Bone marrow (tissue), 2 donors: ENCODE data around the gene DNMT3B.
"Not testable (repeated sequence)": the region's sequence is repeated elsewhere in the genome, so short reads cannot be mapped to it uniquely, and the experiment has no call there.

Source experiments
- DNase-seq, 2 donors: peaks; one replicate each; lab custom pipeline; 2025; lab: John Stamatoyannopoulos, UW

DNMT3B gene

DNA sequence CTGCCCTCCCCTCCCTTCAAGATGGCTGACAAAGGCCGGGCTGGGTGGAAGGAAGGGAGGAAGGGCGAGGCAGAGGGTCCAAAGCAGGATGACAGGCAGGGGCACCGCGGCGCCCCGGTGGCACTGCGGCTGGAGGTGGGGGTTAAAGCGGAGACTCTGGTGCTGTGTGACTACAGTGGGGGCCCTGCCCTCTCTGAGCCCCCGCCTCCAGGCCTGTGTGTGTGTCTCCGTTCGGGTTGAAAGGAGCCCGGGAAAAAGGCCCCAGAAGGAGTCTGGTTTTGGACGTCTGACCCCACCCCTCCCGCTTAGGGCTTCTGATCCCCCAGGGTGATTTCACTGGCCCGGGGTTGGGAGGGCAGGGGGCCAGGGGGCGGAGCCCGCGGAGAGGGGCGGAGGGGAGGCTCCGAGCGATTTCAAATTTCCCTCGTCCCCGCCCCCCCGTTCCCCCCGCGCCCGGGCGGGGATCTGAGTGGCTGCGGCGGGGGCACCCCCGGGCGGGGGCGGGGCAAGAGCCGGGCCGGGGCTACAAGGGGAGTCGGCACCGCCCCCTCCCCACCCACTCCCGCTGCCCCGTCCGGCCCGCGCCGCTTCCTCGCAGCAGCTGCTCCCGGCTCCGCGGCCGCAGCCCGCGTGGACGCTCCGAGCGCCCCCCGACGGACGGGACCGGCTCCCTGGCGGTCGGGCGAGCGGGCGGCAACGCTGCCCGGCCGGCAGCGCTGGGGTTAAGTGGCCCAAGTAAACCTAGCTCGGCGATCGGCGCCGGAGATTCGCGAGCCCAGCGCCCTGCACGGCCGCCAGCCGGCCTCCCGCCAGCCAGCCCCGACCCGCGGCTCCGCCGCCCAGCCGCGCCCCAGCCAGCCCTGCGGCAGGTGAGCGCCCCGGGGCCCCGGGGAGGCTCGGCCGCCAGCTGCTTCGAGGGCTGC, at the start of gene DNMT3B:
Gene DNMT3B (plus strand): TSS at position 555 of the 923 bp plus-strand sequence. CDS start 17,939 bp downstream, outside the sequence.
- peak in 1 of 2 donors; percentile 77 for DNase-seq

DNA sequence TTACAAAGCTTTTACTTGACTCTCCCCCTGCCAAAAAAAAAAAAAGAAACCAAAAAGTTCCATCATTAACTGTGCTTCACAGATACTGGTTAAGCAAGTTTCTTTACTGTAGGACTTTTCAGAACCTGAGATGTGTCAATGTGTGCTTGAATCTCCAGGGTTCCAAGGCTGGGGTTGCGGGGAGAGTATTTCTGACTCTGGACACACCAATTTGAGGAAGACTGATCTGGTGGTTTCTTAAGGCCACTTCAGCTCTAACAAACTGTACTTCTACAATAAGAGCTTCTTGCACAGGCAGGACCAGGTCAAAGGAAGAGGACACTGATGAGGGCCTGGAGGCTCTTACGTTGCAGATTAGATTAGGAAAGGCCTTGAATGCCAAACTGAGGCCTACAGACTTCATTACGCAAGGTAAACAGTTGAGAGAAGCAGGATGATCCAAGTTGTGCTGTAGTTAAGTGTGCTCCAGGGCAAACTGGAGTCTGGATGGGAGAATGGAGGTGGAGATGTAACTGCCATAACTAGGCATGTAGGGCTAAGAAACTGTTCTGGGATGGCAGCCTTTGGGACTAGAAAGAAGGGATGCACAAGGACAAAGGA, 43.3 kb upstream of the DNMT3B start:
- no peak for DNase-seq

DNA sequence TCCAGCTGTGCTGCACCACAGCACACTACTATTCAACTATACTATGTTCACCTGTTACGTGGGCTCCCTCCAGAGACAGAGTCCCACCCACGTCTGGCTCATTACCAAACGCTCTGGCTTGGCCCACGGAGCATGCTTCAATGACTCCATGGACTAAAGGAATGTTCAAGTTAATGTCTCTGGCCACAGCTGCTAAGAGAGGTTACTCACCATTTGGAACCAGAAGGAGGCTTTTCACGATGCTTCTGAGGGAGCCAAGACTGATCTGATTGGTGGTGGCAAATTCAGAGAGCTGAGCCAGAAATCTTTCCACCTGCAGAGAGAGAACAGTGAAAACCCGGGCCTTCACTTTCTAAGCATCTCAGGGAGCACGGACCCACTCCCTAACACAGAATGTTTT, 34.5 kb upstream of the DNMT3B start:
- no peak for DNase-seq

DNA sequence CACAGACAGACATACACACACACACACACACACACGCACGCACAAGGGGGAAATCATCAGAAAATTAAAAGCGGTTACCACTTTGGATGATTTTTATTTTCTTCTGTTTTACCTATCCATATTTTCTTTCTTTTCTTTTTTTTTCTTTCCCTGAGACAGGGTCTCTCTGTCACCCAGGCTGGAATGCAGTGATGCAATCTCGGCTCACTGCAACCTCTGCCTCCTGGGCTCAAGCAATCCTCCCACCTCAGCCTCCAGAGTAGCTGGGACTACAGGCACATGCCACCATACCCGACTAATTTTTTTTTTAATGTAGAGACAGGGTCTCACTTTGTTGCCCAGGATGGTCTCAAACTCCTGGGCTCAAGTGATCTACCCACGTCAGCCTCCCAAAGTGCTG, 33.8 kb upstream of the DNMT3B start:
- not testable (repeated sequence) for DNase-seq

DNA sequence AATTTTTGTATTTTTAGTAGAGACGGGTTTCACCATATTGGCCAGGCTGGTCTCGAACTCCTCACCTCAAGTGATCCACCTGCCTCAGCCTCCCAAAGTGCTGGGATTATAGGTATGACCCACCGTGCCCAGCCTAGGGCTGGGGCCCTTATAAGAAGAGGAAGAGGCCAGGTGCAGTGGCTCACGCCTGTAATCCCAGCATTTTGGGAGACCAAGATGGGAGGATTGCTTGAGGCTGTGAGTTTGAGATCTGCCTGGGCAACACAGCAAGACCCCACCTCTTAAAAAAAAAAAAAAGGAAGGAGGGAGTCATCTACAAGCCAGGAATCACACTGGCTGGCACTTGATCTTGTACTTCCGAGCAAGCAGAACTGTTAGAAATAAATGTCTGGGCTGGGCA, 32.9 kb upstream of the DNMT3B start:
- not testable (repeated sequence) for DNase-seq

DNA sequence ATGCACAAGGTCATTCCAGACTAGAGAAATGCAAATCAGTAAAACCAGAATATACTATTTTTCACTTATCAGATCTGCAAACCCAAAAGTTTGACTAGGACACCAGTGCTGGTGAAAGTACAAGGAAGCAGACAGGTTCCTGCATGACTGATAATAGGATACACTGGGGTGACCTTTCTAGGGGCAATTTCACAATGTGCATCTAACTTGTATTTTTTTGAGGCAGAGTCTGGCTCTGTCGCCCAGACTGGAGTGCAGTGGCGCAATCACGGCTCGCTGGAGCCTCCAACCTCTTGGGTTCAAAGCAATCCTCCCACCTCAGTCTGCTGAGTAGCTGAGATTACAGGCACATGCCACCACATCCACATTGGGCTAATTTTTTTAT, 30.3 kb upstream of the DNMT3B start:
- no peak for DNase-seq

DNA sequence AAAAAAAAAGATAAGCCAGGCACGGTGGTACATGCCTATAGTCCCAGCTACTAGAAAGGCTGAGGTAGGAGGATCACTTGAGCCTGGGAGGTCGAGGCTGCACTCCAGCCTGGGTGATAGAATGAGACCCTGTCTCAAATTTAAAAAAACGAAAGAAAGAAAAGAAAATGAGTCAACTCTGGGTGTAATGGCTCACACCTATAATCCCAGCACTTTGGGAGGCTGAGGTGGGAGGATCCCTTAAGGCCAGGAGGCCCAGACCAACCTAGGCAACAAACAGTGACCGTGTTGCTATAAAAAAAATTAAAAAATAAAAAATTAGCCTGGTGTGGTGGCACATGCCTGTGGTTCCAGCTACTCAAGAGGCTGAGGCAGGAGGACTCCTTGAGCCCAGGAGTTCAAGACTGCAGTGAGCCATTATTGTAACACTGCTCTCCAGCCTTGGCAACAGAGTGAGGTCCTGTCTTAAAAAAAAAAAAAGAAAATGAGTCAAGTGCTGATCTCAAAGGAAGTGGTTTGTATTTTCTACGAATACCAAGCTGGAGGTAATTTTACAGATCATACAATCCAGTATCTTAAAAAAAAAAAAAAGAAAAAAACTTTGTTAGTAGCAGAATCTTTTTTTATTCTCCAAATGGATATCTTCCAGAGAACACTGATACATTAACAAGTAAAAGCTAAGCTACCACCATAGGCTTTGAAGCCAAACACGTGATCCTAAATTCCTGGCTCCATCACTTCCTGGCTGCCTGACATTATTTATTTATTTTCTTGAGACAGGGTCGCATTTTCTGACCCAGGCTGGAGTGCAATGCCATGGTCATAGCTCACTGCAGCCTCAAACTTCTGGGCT, 24.6 kb upstream of the DNMT3B start:
- peak in 1 of 2 donors; percentile 62 for DNase-seq

DNA sequence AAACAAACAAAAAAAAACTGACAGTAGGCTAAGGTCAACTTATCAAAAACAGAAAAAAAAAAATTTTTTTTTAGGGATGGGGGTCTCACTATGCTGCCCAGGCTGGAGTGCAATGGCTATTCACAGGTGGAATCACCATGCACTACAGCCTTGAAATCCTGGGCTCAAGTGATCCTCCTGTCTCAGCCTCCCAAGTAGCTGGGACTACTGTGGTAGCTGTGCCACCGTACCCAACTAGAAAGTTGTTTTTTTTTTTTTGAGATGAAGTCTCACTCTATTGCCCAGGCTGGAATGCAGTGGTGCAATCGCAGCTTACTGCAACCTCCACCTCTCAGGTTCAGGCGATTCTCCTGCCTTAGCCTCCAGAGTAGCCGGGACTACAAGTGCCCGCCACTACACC, 21.0 kb upstream of the DNMT3B start:
- DNase-seq = no peak

DNA sequence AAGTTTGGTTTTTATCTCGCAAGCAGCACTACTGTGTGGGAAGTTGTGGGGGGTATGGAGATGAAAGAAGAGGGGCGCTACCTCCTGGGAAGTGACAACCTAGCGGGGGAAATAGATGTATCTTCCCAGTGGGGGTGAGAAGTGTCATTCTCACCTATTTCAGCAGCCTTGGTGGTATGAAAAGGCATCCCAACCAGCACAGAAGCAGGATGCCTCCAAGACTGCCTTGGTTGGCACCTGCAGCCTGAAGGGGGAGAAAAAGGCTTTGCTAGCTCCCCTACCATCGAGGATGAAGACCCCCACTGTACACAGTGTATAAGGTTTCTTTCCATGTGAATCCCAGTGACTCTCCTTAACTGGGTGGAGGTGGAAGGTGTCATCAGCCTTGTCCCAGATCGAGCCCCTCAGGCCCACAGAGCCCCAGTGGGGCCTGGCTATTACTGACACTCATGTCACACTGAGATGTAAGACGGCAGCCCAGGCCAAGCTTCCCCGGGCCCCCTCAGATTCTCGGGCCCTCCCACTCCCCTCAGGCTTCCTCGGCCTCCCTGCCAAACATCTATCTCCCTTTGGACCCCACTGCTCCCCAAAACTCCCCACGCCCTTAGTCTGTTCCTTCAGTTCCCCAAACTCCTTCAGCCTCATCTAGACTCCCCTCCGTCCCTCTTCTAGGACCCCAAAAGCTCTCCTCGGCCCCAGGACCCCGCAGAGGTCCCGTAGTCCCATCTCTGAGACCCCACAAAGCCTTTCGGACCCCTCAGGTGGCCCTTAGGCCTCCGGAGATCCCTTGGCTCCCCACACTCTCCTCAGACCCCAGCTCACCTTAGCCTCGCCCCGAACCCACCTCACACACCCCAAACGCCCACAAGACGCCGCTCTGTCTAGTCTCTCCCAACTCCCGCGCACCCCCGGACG, 19.6 kb upstream of the DNMT3B start:
- DNase-seq = no peak

DNA sequence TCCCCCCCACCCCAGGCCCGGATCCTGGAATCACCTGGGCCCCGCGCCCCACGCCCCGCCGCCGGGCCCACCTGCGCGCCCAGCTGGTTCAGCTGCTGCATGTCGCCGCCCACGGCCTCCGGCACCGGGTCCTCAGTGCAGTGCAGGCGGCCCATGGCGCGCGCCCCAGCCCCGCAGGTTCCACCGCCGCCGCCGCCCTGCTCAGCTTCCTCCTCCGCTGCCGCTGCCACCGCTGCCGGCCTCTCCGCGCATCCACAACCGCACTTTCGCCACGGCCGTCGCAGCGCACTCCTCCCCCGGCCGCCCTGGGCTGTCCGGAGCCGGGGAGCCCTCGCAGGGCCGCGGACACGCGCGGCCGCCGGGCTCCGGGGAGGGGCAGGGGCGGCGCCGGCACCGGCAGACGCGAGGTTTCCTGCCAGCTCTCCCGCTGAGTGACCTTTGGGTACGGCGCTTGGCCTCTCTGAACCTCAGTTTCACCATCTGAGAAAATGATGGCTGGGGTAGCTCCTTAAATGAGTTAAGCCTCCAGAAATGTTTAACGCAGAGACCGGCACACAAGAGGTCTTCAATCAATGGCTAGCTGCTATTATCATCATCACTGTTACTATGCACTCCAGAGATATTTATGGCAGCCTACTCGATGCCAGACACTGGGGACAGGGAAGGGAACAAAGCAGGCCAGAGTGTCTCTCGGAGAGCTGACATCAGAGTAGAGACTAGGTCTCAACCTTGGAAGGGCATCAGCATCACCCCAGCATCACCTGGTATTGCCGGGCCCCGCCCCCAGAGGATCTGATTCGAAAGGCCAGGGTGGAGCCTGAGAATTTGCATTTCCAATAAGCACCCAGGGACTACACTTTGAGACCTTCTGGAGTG, 18.7 kb upstream of the DNMT3B start, which contains the start of gene COMMD7:
Gene COMMD7 (minus strand): TSS at position 231 of the 876 bp plus-strand sequence. CDS start 76 bp downstream, at position 155.
- peak in 1 of 2 donors; percentile 37 for DNase-seq

DNA sequence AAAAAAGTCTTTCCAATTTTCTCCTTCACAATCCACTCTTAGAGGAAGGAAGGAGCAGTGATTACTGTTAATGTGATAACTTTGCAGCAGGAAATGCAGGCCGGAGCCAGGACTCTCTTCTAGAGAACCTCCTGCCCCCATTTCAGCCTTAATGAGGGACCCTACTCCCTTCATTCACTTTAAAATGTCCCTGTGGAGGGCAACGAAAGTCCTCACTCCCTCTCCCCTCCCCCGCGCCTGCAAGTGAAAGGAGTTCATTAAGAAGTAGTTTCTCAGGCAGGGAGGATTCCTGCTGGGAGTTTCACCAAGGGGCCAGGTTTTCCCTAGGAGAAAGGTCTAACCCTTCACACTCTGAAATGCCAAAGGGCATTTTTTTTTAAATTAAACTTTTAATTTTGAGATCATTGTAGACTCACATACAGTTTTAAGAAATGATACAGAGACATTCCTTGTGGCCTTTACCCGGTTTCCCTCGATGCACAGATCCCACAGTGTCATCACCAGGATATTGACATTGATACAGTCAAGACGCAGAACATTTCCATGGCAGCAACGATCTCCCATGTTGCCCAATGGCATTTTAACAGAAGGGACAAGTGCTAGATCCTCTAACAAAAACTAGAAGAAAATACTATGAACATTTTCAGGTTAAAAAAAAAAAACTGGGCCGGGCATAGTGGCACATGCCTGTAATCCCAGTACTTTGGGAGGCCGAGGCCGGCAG, 12.1 kb upstream of the DNMT3B start:
- DNase-seq = no peak

DNA sequence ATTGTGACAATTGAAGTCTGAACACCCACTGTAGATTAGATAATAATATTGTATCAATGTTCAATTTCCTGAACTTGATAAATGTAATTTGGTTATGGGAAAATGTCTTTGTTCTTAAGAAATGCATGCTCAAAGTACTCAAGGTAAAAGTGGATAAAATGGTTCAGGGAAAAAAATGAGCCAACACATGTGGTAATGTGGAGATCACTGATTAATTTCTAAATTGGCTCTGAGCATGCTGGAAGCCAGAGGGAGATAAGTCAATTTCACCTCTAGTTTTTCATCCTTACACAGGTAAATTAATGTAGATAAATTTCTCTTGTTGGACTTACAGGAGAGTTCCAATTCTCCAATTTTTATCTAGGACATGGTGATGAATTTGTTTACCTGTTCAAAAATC, 10.9 kb upstream of the DNMT3B start:
- no peak for DNase-seq

DNA sequence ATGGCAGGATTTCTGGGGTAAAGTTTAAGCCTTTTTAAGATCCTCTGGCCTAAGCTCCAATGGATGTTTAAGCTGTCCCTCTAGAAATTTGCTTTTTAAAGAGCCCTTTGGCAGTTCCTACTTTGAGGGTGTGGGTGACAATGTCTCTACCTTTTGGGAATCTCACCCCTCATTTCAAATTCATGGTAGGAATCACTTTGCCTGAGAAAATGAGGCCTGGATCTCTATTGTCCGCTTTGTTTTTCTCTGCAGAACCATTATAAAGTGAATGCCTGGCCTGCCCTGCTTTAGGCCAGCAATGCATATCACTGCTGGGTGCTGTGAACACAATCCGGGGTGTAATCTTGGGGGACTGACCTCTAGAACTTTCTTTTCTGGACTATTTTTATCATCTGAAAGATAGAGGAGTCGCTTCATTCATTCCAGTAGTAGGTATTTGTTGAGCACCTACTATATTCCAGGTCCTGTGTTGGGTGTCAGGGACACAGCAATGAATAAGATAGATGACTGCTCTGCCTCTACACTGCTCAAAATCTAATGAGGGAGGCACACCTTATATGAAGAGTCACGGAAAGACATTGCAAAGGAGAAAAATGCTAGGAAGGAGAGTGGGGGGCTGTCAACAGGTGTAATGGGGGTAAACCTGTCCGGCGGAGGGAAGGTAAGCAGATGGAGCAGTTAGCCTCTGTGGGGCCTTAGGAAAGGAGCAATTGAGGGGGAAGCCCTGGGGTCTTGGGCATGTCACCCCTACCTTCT, 10.3 kb upstream of the DNMT3B start:
- DNase-seq = no peak

DNA sequence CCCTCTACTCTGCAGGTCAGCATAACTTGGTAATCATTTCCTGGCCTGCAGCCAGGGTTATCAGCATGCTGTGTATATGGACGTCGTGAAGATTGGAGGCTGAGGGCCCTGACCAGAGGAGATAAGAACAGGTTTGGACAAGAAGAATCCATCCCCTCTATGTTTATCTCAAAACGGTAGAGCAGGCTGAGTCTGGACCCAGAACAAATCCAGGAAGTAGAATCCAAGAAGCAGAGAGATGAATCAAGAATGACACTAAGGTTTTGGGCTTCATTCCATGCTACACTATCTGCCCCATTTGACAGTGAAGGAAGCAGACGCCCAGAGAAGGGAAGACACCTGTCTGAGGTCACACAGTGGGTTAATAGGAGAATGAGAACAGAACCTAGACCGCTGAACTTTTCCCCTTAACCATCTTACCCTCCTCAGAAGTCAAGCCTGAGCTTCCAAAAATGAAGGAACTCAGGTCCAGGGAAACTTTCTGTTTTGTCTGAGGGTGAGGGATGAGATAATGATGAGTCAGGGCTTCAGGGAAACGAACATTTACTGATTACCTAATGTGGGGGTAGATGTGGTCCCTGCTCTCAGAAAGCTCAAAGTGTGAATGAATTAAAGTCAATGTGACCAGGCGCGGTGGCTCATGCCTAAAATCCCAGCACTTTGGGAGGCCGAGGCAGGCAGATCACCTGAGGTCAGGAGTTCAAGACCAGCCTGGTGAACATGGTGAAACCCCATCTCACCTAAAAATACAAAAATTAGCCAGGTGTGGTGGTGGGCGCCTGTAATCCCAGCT, 9.5 kb upstream of the DNMT3B start:
- peak in 1 of 2 donors; percentile 60 for DNase-seq

DNA sequence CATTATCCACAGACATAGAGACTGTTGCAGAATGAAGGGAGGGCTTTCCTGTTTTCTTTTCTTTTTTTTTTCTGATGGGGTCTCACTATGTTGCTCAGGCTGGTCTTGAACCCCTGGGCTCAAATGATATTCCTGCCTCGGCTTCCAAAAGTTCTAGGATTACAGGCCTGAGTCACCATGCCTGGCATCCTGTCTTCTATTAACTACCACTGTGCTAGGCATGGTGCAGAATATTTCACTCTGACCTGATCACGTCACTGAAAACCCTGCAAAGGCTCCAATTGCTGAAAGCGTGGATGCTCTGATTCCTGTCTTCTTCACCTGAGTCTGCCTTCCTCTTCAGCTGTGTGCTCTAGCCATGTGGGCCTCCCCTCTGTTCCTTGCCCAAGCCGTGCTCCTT, 8.5 kb upstream of the DNMT3B start:
- DNase-seq = no peak

DNA sequence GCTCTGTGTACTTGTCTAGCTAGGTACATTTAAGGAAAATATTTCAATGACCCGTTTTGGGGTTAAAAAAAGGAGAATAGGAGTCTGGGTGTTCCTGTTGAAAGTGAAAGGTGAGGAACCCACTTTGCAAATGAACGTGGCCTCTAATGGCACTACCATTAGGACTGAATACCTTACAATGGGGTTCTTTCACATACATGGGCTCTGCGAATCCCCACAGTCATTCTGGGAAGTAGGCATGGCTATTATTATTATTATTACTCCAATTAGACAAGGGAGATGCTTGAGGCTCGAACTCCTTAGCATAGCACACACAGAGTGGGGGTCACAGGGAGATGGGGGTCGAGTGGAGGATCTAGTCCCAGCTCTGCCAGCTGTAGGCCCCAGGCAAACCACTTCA, 6.0 kb upstream of the DNMT3B start:
- no peak for DNase-seq

DNA sequence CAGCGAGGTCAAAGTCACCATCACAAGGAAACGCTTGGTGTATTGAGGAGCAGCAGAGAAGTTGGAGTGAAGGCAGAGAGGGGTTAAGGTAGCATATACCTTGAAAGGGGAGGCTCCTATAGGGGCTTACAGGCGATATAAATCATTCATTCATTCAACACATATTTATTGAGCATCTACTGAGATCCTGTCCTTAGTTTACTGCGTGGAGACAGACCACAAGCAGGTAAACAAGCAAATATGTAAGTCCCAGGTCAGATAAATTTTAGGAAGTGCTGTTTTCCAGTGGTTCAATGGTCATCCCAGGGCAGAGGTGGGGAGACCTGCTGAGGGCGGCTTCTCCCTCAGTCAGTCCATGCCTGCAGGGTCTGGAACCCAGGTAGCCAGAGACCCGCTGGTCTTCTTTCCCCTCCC, 761 bp upstream of the DNMT3B start:
- no peak for DNase-seq

DNA sequence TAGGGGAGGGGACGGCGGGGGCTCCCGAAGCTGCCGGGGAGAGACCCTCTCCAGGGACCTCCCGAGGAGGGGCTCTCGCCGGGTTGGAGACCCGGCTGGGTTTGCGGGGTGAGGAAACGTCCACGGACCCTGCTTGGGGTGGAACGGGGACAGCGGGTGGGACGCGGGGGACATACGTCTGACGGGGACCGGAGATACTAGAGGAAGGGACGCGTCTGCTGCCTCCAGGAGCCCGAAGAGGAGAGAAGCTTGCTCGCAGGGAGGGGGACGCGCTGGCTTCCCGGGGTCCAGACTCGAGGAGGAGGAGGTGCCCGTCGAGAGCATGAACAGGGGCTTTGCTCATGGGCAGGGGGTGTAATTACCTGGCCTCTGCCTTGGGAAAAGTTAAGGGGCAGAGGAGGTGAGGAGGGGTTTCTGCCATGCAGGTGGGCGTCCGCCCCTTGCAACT, 593 bp downstream of the DNMT3B start:
- DNase-seq = no peak
